ENCODE measurements around the gene CFAP68. TPM values are rescaled to one million over a fixed set of nuclear protein-coding genes. Genes with fewer than 3 reads are reported as not detected.

Gene CFAP68
- total and polyA plus RNA-seq, 10 of the 15 experiments (the other 5 are each of a cell fraction or from before 2014, with no cell fraction given) = 35.7 to 84.4 (median 64.1) TPM

- ChIA-PET RAD21 (ENCODE audit: unreplicated experiment) (interaction anchor here (0.5 to 3.3 kb wide), 11 partner anchors 12 to 559 kb away, joined by 3 to 30 read pairs (median 4); partner anchors contain the start of genes ALG9 and SIK2), SMC1A (ENCODE audit: uncharacterized antibody, unreplicated experiment) (interaction anchor here (0.6 to 7.1 kb wide), 33 partner anchors 9 to 282 kb away, joined by 3 to 72 read pairs (median 4); partner anchors contain the start of gene PPP2R1B), POLR2A (interaction anchor here (0.7 to 1.0 kb wide), 3 partner anchors 20 to 237 kb away, joined by 3 read pairs; no protein-coding TSS in a partner anchor), CTCF (interaction anchor here (0.6 to 9.2 kb wide), 44 partner anchors 8 to 387 kb away, joined by 3 to 88 read pairs (median 4); partner anchors contain the start of gene PPP2R1B)
- no peak overlapping the region for H3K27ac ChIP-seq (ENCODE audit: control insufficient read depth, insufficient read depth)
- no peak overlapping the region for H3K9ac ChIP-seq (ENCODE audit: control insufficient read depth, insufficient read depth, low read length)
- in situ Hi-C loops (cut with MboI) (loop anchor here (5.0 kb wide), 1 partner anchor 239 kb away; the partner anchor contains the start of gene SIK2), intact Hi-C loops (cut with micrococcal nuclease; ENCODE audit: unreplicated experiment) (loop anchor here (1.0 to 10.0 kb wide), 5 partner anchors 64 to 387 kb away; partner anchors contain the start of gene SIK2)
- no peaks in the 10 kb centered on the region for H3K79me2 ChIP-seq (ENCODE audit: control insufficient read depth, insufficient read depth, low read length)
- H3K9me3 ChIP-seq (replicated peaks; ENCODE audit: control insufficient read depth, insufficient read depth, low read length) = no peaks in the 10 kb centered on the region
- H3K4me1 ChIP-seq (ENCODE audit: control insufficient read depth, insufficient read depth, low read length) = peaks cover 6% of the 10 kb centered on the region; the same call in 1 of the 2 replicates
- 21% methylated on average over 10 of the region's 10 CpGs for WGBS (ENCODE audit: insufficient coverage, insufficient replicate concordance, low lambda C conversion rate, missing lambda C conversion rate)
- no peak overlapping the region for H3K4me2 ChIP-seq (ENCODE audit: control insufficient read depth, insufficient read depth)
- H3K27me3 ChIP-seq (replicated peaks in 1 of 2; ENCODE audit: control insufficient read depth in 2 of 2, insufficient read depth in 2 of 2, low read length in 1 of 2) = no peaks in the 10 kb centered on the region
- ATAC-seq (peak; percentile 88), FAIRE-seq (peak; percentile 91), DNase-seq (ENCODE audit: low read depth, low spot score) (peak; percentile 48)
- no peaks in the 10 kb centered on the region for H4K20me1 ChIP-seq (ENCODE audit: control insufficient read depth, insufficient read depth)
- no TSS peak for BruUV-seq (replicated peaks)
- H3K4me3 ChIP-seq = no peak overlapping the region
- peak overlapping the region; percentile 54; the same call in 1 of the 2 replicates for H2AFZ ChIP-seq (ENCODE audit: control insufficient read depth, low read depth, low read length)
- peaks cover 0 to 14% of the 10 kb centered on the region in 2 experiments; a peak in 1 of 4 replicates for H3K36me3 ChIP-seq (ENCODE audit: control insufficient read depth in 2 of 2, insufficient read depth in 2 of 2, low read length in 1 of 2)
- TF ChIP-seq ATF7 (IDR thresholded peaks at IDR 0.05; ENCODE audit: low read depth) = 0 out of 2 replicates have a peak, but pooled peaks have one; percentile 21
- peak; percentile 99 for TF ChIP-seq SMC3 (IDR thresholded peaks at IDR 0.05; ENCODE audit: borderline replicate concordance, low read length)
- no peak for TF ChIP-seq E4F1 (IDR thresholded peaks at IDR 0.05; ENCODE audit: borderline replicate concordance, partially characterized antibody)
- TF ChIP-seq RAD21 (IDR thresholded peaks at IDR 0.05; ENCODE audit: insufficient read depth, low read depth, low read length) = peak; percentile 93
- peak; percentile 79 to 91 (median 82) for TF ChIP-seq CTCF (IDR thresholded peaks at IDR 0.05 in 2 of 3, conservative IDR thresholded peaks at IDR 0.05 in 1 of 3; ENCODE audit: control insufficient read depth in 2 of 3, extremely low read depth in 1 of 3, insufficient read depth in 1 of 3, low read depth in 3 of 3, low read length in 3 of 3)
- no peak for TF ChIP-seq EGR1 (IDR thresholded peaks at IDR 0.05; ENCODE audit: borderline replicate concordance in 1 of 2, low read depth in 2 of 2, low read length in 2 of 2)
- 0 out of 3 replicates have a peak, but pooled peaks have one; percentile 45 for TF ChIP-seq POU2F2 (IDR thresholded peaks at IDR 0.05; ENCODE audit: borderline replicate concordance, low read depth, low read length)
- TF ChIP-seq IKZF2 (IDR thresholded peaks at IDR 0.05) = no peak
- TF ChIP-seq SKIL (IDR thresholded peaks at IDR 0.05; ENCODE audit: low read depth, poor library complexity, severe bottlenecking) = peak; percentile 13
- TF ChIP-seq TBL1XR1 (IDR thresholded peaks at IDR 0.05; ENCODE audit: low read depth, low read length) = no peak
These were observed 37.8 kb upstream of the CFAP68 start for GRCh38 chr11:111841370-111842053.
